ENCODE measurements around the gene IGFL2. TPM values are rescaled to one million over a fixed set of nuclear protein-coding genes. Genes with fewer than 3 reads are reported as not detected.

IGFL2 gene
- total RNA-seq, 2 donors from 2014 or later = 0.84 TPM; not detected in 1

- no peak for TF ChIP-seq CTCF (conservative IDR thresholded peaks at IDR 0.05)
- DNase-seq = no peak
- Histone ChIP-seq H3K9me3 (ENCODE audit: control insufficient read depth, low read length) (no peaks in the 10 kb centered on the region), H3K36me3 (ENCODE audit: control insufficient read depth, insufficient read depth, low read length) (no peaks in the 10 kb centered on the region), H3K4me3 (ENCODE audit: low read length) (no peak overlapping the region), H3K9ac (ENCODE audit: extremely low read depth, low read length, poor library complexity, severe bottlenecking) (no peak overlapping the region), H3K4me1 (ENCODE audit: control insufficient read depth, insufficient read depth, low read length) (peaks cover 4% of the 10 kb centered on the region), H3K27me3 (ENCODE audit: control insufficient read depth, insufficient read depth, low read length, poor library complexity, severe bottlenecking) (no peaks in the 10 kb centered on the region), H3K27ac (ENCODE audit: low read depth, low read length) (no peak overlapping the region)
- Mint-ChIP-seq H3K4me1 (peaks cover 20% of the 10 kb centered on the region), H3K27me3 (ENCODE audit: insufficient read depth) (peaks cover 5% of the 10 kb centered on the region), H3K27ac (no peak overlapping the region), H3K4me3 (no peak overlapping the region), H3K9me3 (no peaks in the 10 kb centered on the region), H3K36me3 (ENCODE audit: low read depth) (no peaks in the 10 kb centered on the region)
- WGBS, 2 experiments (ENCODE audit: insufficient coverage in 1 of 2, insufficient read length in 1 of 2) = 90 to 100% methylated on average over 1 to 2 of the region's 4 CpGs
Measured at GRCh38 chr19:46142294-46142693, 5.7 kb upstream of the IGFL2 start.

DNA sequence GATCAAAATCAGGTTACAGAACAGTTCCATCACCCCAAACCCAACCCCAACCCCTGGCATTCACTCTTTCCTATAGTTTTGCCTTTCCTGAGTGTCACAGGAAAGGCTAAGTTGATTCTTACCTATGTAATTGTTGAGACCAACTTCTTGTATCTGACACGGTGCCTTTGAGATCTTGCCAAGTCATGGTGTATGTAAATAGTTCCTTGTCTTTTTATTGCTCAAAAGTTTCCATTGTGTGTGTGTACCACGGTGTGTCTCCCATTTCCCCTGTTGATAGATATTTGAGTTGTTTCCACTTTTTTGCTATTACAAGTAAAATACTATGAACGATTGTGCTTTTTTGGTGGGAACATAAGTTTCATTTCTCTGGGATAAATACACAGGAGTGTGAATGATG, 3.3 kb upstream of the IGFL2 start:
- H3K27ac Mint-ChIP-seq = no peak overlapping the region
- no peak for DNase-seq
- H3K4me1 ChIP-seq (ENCODE audit: control insufficient read depth, insufficient read depth, low read length) = peaks cover 10% of the 10 kb centered on the region
- no peaks in the 10 kb centered on the region for H3K9me3 ChIP-seq (ENCODE audit: control insufficient read depth, low read length)
- H3K36me3 Mint-ChIP-seq (ENCODE audit: low read depth) = no peaks in the 10 kb centered on the region
- H3K27ac ChIP-seq (ENCODE audit: low read depth, low read length) = no peak overlapping the region
- WGBS, 2 experiments (ENCODE audit: insufficient coverage in 1 of 2, insufficient read length in 1 of 2) = 91 to 93% methylated on average over 3 of the region's 3 CpGs
- H3K27me3 Mint-ChIP-seq (ENCODE audit: insufficient read depth) = peaks cover 9% of the 10 kb centered on the region
- H3K4me3 Mint-ChIP-seq = no peak overlapping the region
- H3K4me1 Mint-ChIP-seq = peaks cover 34% of the 10 kb centered on the region
- H3K36me3 ChIP-seq (ENCODE audit: control insufficient read depth, insufficient read depth, low read length) = no peaks in the 10 kb centered on the region
- no peaks in the 10 kb centered on the region for H3K27me3 ChIP-seq (ENCODE audit: control insufficient read depth, insufficient read depth, low read length, poor library complexity, severe bottlenecking)
- H3K4me3 ChIP-seq (ENCODE audit: low read length) = no peak overlapping the region
- no peaks in the 10 kb centered on the region for H3K9me3 Mint-ChIP-seq
- H3K9ac ChIP-seq (ENCODE audit: extremely low read depth, low read length, poor library complexity, severe bottlenecking) = no peak overlapping the region
- TF ChIP-seq CTCF (conservative IDR thresholded peaks at IDR 0.05) = no peak

DNA sequence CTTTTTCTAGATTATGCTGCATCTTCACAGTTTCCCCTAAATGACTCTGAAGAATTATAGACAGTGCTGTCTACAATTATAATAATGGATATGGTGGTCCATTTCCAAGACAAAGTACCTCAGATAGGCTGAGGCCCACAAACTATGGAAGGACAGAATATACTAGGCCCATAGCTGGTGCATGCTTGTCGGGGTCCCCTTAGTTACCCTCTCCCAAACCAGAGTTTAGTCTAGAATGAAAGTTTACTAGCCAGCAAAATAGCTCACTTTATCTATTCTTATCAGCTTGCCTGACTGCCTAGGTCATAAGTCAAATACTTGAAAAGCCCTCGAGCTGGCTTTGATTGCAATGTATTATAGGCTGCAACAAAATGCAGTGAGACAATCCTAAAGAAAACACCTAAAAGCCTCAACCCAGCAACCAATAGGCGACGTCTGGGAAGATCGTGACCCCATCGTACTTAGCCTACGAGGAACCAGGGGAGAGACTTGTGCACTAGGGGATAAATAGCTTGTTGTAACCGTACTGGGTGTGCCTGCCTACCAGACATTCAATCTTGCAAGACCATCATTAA, 785 bp upstream of the IGFL2 start:
- H3K27ac ChIP-seq (ENCODE audit: low read depth, low read length) = no peak overlapping the region
- H3K9me3 Mint-ChIP-seq = no peaks in the 10 kb centered on the region
- H3K36me3 Mint-ChIP-seq (ENCODE audit: low read depth) = no peaks in the 10 kb centered on the region
- peaks cover 22% of the 10 kb centered on the region for H3K4me1 Mint-ChIP-seq
- peak overlapping the region; percentile 12 for H3K4me3 ChIP-seq (ENCODE audit: low read length)
- WGBS, 2 experiments (ENCODE audit: insufficient coverage in 1 of 2, insufficient read length in 1 of 2) = 89 to 98% methylated on average over 6 to 8 of the region's 8 CpGs
- H3K27ac Mint-ChIP-seq = no peak overlapping the region
- H3K27me3 ChIP-seq (ENCODE audit: control insufficient read depth, insufficient read depth, low read length, poor library complexity, severe bottlenecking) = no peaks in the 10 kb centered on the region
- TF ChIP-seq CTCF (conservative IDR thresholded peaks at IDR 0.05) = no peak
- peaks cover 10% of the 10 kb centered on the region for H3K4me1 ChIP-seq (ENCODE audit: control insufficient read depth, insufficient read depth, low read length)
- H3K4me3 Mint-ChIP-seq = no peak overlapping the region
- H3K9me3 ChIP-seq (ENCODE audit: control insufficient read depth, low read length) = no peaks in the 10 kb centered on the region
- H3K27me3 Mint-ChIP-seq (ENCODE audit: insufficient read depth) = peaks cover 9% of the 10 kb centered on the region
- no peak for DNase-seq
- H3K9ac ChIP-seq (ENCODE audit: extremely low read depth, low read length, poor library complexity, severe bottlenecking) = no peak overlapping the region
- no peaks in the 10 kb centered on the region for H3K36me3 ChIP-seq (ENCODE audit: control insufficient read depth, insufficient read depth, low read length)

Measured in endodermal cell (in vitro differentiated cells).